NCI-H1105 (cell line): Measurements from ENCODE around the gene ADCY7.

ENCODE experiments used
- DNase-seq: peaks from one replicate; lab custom pipeline; 2025; lab: John Stamatoyannopoulos, UW

ADCY7 gene

DNA sequence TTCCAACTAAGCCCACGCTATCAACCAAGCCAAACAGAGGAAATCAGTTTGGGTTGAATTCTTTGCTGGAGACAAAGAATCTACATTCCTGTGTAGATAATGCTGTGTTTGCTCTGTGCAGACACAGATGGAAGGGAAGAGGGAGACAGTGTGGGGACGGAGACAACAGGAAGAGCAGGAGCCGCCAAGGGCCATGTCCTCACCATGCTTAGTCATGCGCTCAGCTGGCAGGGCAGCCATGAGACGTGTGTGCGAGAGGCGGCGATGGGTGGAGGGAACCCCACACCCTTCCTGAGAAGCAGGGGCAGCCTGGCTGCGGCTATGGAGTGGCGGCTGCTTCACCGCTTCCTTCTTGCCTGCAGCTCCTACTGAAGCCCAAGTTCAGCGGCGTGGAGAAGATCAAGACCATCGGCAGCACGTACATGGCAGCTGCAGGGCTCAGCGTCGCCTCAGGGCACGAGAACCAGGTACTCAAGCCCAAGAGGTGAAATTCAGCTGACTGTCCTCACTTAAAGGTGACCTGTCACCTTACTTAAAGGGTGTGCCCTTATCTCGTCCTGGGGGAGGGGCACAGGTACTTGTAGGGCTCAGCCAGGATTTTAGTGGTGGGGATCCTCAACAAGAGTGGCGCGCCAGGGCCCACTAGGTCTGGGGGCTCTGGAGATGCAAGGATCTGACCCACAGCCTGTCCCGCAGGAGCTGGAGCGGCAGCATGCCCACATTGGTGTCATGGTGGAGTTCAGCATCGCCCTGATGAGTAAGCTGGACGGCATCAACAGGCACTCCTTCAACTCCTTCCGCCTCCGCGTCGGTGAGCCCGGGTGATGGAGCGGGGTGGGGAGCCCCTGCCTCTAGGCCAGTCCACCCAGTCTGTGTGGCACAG lies 47.5 kb downstream of the ADCY7 start:
- no peak for DNase-seq

DNA sequence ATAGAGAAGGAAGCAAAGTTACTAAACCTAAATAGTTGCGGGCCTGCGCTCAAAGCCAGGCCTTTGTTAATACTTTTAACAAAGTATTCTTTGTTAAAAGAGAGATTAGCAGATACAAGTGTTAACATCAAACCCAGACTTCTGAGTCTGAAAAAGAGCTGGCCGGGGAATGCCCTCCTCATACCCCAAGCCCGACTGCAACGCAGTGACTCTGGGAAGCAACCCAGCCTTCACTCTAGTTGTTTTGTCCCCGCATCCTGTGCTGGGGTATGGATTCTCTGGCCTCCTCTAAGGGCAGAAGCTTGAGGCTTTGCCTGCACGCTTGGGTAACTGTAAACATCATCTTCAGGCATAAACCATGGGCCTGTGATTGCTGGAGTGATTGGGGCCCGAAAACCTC lies 48.3 kb downstream of the ADCY7 start:
- DNase-seq: no peak

DNA sequence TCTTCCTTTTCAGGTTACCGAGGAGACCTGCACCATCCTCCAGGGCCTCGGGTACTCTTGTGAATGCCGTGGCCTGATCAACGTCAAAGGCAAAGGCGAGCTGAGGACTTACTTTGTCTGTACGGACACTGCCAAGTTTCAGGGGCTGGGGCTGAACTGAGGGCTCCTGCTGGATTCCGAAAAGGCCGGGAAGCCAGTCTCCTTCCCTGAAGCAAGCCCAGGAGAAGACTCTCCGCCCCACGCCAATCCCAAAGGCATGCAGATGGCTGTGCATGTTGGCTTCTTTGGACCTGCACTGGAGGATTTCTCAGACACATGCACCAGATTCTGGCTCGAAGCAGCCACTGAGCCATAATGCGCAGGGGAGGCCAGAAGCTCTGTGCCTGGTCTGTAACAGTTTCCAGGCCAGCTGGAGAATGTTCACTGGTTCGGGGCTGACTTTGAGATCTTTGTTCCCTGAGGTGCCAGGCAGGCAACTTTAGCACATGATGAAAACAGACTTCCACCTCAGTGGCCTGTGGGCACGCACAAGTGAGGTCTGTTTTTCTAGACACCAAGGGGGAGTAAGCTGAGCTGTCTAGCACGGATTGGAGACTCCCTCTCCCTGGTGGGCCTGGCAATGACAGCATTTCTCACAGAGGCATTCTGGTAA lies 49.1 kb downstream of the ADCY7 start:
- no peak for DNase-seq

DNA sequence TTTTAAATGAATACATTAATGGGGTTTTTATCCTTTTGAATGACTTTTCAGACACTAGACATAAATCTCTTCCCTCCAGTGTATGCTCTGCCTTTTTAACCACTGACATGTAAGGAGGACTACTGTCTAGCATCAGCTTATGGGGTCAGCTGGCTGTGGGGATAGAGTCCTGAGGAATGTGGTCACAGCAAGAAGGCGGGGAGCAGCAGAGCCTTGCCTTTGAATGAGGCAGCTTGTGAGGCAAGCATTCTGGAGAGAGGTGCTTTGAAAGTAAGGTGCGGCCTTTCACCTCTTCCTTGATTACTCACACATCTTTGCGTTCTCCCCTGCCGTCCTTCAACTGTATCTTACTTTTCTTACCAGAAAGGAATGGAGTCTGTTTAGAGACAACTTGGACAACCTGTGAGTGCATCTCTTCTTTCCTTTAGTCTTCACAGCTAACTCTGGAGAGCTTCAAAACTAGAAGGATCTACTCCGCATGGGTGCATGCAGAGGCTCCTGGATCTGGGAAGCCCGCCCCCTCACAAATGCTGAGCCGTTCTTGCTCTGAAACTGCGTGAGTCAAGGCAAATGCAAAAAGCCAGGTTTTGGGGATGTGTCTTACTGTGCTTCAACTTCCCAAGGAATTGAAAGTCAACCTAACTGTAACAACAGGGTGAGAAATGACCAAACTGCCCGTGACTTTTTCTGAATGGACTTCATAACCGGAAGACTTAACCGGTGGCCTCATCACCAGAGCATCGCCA lies 49.9 kb downstream of the ADCY7 start:
- no peak for DNase-seq

DNA sequence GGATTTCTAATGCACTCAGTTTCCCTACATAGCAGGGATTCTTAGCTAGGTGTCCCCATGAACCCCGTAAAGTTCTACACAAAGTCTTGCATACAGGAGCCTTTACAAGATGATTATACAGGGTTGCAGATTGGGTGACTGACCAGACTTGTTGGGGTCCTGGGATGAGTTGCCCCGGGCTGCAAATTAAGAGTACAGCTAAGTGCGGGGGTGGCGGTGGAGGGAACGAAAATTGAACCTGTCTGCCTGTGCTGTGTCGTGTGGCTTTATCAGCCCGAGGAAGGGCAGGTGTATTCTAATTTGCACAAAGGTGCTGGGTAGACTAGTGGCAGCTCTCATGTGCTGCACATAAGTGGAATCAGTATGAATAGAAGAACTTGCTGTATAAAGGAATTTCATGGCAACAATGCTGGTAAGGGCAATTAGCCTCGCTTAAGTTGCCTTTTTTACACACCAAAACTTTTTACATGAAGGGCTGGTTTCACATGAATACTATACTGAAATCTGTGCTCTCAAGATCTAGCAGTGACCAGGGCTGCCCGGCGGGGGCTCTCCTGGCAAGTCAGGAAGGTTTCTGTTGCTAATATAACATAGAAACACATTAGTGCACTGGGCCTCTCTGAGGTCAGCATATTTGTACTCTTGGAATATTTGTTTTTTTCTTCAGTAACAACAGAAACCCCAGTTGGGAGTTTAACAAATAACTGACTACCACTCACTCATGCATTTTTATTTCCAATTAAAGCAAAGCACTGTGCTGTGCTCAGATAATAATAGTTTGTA lies 50.7 kb downstream of the ADCY7 start:
- DNase-seq: no peak

DNA sequence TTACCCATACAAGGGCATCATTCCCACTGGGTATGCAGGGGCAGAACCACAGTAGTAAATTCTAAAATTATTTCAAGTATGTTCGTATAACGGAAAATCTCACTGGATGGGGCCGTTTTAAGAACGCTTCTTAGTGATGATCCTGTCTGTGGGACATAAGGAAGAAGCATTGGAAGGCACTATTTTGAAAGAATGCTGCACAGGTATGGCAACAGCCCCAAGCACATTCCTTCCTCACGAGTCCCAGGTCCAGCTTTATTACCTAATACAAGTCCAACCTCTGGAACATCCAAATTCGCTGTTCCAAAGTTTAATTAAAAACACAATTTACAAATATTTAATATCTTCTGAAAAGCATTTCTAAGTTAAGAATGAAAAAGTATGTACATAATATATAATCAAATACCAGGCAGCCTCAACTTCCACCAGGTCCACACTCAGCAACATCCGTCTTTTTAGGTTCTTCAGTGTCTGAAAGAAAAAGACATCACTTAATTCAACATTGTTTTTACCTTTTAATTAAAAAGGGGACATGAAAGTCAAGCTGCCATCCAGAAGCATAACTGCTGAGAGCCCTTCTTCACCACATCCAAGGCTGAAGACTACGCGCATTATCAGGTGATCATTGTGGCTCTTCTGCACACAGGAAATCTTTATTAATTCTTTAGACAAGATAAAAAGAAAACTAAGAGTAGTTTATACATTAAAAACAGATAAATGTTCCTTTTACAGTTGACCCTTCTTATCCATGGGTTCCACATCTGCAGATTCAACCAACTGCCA lies 52.6 kb downstream of the ADCY7 start:
- DNase-seq: no peak

DNA sequence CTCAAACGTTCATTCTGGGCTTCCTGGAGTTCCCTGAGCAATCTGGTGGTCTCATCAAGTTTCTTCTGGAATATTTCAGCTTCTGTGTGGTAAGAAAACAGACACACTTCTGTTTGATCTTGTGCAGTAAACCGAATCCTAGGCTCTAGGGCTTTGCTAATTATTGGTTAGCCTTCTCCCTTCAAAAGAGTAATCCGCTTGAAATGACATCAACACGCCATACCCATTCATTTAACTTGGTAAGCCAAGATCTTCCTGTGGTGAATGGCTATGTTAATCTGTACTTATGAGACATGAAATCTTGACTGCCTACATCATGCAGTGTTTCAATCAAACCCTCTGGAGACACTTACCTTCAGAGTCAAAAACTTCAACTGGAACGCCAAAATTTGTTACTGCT lies 54.0 kb downstream of the ADCY7 start:
- no peak for DNase-seq

DNA sequence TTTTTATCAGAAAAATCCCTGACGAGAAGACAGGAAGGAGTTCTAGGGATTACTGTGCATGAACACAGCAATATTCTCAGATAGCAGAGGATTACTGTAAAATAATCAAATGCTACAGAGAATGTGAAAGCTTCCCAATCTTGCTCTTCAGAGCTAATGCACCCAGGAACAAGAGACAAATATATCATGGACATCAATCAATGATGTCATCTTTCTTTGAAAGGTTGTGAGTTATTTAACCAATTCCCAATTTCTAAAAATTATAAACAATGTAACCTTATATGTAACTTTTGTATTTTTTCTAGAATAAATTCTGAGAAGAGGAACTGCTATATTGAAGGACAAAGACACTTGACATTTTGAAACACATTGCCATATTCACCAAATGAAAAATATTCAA lies 56.0 kb downstream of the ADCY7 start:
- DNase-seq: no peak

DNA sequence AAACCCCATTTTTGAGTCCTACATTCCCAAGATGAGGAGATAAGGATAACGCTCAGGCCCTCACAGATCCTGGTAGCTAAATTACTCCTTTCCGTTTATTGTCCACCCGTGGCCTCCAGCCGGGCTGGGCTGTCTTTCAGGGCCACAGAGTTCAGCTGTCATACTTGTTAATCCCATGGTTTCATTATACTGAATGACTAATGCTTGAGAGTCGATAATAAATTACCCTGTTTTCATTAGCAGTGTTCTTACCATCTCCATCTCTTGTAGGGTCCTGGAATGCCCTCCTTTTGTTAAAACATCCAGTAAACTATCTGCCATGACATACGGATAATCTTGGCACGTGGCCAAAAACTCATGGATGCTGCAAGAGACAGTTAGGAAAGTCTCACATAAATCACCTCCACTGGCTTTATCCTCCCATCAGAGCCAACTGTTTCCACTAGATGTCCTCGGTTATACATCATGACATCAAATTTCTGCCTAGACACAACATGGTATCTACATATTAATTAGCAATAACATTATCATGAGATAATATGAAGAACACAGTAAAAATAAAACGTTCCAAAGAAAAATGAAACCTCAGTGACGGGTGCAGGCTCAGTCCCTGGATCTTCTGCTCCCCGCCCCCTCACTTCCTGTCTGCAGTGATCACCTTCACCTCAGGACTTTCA lies 57.1 kb downstream of the ADCY7 start:
- DNase-seq: peak; percentile 40

DNA sequence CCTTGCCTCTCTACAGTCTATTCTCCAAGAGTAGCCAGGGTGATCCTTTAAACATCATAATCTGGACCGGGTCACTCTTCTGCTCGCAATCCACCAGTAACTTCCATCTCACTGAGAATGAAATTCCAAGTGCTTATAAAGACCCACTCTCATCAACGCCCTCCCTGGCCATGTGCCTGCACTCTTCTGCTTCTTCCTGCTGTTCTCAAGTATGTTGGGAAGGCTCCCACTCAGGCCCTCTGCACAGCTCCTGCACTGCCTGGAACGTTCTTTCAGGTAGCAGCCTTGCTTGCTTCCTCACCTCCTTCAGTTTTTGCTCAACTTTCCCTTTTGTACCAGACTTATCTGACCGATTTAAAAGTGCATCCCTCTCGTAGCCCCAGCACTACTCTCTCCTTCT lies 58.0 kb downstream of the ADCY7 start:
- no peak for DNase-seq

DNA sequence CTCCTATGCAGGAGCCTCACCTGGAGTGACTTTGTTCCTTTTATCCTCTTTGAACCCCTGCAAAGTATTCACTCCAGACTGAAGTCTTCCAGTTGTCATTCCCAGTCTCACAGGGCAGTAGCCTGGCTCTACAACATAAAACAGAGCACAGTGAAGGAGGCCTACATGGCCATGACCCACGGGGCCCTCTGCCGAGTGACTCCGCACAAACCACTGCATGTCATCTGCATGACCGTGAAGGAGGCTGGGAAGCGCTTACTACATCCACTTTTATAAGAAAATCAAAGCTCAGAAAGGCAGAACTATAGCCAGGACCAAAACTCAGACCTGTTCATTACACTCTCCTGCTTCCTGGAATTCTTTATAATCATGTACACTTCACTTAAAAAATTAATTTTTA lies 59.9 kb downstream of the ADCY7 start:
- DNase-seq: no peak

DNA sequence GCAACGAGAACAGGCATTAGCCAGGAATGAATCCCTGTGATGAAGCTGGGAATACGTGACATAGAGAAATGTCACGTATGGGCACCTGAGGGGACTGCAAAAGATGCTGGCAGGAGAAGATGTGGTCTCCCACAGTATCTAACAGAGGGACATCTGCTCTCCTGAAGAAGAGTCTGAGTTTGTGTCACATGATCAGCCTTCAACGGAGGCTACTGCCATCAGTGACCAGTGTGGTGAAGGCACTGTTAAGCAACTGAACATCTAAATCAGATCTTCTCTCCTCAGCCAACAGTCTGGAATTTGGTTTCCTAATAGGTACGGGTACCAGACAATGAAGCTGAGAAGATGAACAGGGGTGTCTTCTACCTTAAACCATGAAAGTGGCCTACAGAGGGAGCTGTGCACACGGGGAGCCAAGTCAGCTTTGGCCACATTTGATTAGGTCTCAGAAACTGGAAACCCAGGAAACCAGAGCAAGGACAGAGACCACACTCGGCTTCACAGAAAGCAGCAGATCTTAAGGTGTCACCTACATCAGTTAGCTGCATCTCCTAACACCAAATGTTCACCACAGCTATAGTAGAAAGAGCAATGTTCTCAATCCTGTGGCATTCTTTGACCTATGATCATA lies 60.6 kb downstream of the ADCY7 start:
- DNase-seq: no peak

DNA sequence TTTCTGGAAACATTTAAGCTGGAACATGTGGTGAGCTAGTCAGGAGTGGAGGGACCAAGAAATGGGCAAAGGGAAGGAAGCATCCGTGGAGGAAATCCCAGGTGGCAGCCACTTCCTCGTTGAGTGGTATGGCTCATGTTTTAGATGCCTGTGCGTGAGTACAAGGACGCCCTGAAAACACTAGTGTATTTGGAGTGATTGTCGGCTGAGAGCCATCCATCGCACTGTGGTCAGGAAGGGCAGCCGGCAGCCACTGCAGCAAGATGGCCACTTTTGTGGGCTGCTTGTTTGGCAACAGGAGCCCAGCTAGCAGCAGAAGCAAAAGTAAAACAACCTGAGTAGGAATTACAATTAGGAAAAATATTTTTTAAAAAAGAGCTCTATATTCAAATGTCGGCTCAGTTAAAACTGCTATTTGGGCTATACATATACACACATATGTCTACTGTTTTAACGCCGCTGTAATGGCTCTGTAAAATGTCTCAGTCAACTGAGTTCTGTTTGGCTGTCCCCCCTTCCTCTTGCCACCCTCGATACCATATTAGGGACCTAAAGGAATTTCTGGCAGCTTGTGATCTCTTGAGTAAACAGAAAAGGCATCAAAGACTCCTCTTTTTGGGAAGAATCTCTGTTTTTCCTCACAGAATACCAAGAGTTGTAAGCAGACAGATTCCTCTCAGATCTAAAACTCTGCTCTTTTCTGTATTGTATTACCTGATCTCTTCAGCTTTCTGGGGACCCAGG lies 63.3 kb downstream of the ADCY7 start:
- no peak for DNase-seq

DNA sequence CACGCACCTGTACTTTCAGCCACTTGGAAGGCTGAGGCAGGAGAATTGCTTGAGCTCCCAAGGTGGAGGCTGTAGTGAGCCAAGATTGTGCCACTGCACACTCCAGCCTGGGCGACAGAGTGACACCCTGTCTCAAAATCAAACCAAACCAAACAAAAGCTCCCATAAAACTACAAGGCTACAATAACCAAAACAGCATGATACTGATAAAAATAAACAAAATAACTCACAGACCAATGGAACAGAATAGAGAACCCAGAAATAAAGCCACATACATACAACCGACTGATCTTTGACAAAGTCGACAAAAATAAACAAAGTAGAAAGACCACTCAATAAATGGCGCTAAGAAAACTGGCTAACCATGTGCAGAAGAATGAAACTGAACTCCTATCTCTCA lies 65.2 kb downstream of the ADCY7 start:
- no peak for DNase-seq

DNA sequence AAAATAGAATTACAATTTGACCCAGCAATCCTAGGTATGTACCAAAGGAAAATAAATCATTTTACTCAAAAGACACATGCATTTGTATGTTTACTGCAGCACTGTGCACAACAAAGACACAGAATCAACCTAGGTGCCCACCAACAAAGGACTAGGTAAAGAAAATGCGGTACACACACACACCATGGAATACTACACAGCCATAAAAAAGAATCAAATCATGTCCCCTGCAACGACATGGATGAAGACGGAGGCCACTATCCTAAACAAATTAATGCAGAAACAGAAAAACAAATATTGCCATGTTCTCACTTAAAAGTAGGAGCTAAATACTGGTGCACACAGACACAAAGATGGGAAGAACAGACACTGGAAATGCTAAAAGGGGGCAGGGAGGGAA lies 66.2 kb downstream of the ADCY7 start:
- no peak for DNase-seq

DNA sequence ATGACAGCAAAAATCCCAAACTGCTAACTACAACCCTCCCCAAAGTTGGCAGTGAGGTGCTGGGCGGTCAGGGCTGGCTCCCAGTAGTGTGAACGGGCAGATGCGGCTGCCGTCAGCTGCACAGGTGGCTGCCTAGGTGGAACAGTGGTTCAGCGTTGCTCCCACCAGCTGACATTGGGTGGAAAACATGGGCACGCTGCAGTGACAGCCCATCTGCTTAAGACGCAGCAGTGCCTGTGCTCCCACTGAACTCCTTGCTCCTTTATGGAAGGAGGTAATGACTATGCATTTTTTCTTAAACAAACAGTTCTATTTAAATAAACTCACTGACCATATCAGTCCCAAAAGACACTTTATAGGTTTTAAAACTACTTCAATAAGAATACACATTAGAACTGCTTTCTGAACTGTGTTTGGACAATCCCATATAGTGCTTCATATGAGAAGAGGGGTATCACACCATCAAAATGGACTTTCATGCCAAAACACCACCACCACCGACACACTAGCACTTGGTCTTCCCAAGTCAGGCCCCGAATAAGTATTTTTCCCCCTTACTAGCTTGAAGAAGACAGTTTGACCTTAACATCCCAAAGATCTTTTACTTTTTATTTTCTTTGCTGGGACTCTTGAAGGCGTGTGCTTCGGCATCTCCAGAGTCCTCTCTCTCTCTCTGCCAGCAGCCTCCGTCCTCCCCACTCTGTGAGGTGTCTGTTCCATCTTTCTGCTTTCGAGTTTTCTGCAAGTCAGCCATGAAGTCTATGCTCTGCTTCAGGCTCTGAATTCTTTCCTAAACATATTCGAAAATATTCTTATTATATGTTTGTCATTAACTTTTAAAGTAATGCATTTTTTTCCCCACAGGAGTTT lies 68.0 kb downstream of the ADCY7 start:
- no peak for DNase-seq

DNA sequence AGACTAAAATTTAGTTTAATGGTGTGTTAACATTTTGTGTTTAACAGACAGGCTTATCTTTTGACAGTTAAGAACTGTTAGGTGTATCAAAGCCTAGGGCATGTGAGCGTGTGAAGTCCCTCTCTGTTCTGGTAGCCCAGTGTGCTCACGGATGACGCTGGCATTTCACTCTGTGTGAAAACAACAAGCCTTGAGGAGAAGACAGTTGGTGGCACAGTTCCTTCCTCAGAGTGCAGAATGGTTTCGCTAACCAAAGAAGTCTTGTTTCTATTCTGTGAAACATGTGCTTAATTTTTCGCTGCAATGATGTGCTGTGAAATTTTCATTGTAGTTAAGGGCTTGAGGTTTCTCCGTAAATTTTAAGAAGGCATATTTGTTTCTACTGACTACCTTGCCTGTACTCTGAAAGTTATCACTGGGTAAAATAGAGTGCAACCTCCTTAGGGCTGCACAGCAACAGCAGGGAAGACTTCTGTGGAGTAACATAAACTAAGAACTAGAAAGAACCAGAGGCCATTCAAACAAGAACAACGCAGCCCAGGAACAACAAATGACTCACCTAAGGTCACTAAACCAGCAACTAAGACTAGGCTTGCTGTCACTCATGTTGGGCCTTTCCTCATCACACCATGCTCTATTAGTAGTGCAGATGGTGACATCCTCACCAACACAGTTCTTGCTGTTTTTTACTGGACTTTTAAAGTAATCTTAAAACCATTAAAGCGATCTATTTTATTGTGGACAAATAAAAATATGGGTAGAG lies 69.0 kb downstream of the ADCY7 start:
- DNase-seq: no peak

DNA sequence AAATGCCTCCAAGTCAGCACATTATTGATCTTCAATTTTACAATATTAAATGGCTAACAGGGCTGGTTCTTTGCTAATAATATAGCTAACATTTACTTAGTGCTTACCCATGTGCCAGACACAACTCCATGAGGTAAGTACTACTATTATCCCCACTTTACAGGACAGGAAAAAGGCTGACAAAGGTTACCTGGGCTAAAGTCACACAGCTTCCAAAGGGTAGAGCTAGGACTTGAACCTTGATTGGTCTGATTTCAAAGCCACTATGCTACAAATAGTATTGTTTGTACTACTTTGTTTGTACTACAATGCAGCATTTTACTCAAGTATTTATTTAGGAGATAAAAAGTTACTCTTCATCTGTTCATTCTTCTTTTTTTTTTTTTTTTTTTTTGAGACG lies 70.5 kb downstream of the ADCY7 start:
- no peak for DNase-seq
